Measurements from ENCODE around the gene IRF2. TPM values are rescaled to one million over a fixed set of nuclear protein-coding genes. Genes with fewer than 3 reads are reported as not detected.

IRF2 gene
- total and polyA plus RNA-seq, 2 of the 8 experiments (the other 6 are each of a cell fraction or from before 2014, with no cell fraction given) = 13.8 to 17.0 TPM

- no peak for TF ChIP-seq CHD7 (IDR thresholded peaks at IDR 0.05; ENCODE audit: insufficient replicate concordance, low read length)
- no peak for TF ChIP-seq CBX8 (IDR thresholded peaks at IDR 0.05; ENCODE audit: borderline replicate concordance, low read depth, low read length)
- no peak for TF ChIP-seq BRCA1 (IDR thresholded peaks at IDR 0.05; ENCODE audit: low read depth, low read length)
- TF ChIP-seq GABPA (IDR thresholded peaks at IDR 0.05; ENCODE audit: borderline replicate concordance, insufficient read depth, low read length) = no peak
- no peak for TF ChIP-seq EP300 (IDR thresholded peaks at IDR 0.05; ENCODE audit: borderline replicate concordance in 1 of 2, low read depth in 2 of 2, low read length in 2 of 2)
- TF ChIP-seq ZNF274 (IDR thresholded peaks at IDR 0.05; ENCODE audit: borderline replicate concordance, extremely low read depth, low read length) = no peak
- no peak for TF ChIP-seq NANOG (IDR thresholded peaks at IDR 0.05; ENCODE audit: insufficient read depth, low read depth, low read length, poor library complexity, severe bottlenecking)
These were observed 7.2 kb upstream of the IRF2 start (continued) for GRCh38 chr4:184481544-184481943.
